Stomach (tissue), 9 donors: ENCODE results near the gene ZNF318. TPM values are rescaled to one million over a fixed set of nuclear protein-coding genes. Genes with fewer than 3 reads are reported as not detected.

Experiments used
- DNase-seq, 2 donors: peaks; one replicate each; pipeline versions ENCODE4 v3.0.0 to v3.0.0-alpha.2; 2013 to 2019
- H3K27ac ChIP-seq, 5 donors: fragments of 200-600 bp in 4 of 5; sonication (generic) in 4 of 5; one replicate each; pipeline ENCODE4 v1.5.1; 2013 to 2019; ENCODE audit warnings: mild to moderate bottlenecking in 1 of 5, moderate library complexity in 1 of 5
- H3K27me3 ChIP-seq, 3 donors: fragments of 200-600 bp; sonication (generic); one replicate each; pipeline ENCODE4 v1.5.1; 2017 to 2019; ENCODE audit warnings: mixed run types in 1 of 3
- H3K36me3 ChIP-seq, 4 donors: fragments of 200-600 bp; sonication (generic); 1 replicate in 3 of 4; 2 replicates in 1 of 4; pipeline ENCODE4 v1.5.1; 2016 to 2019
- H3K4me1 ChIP-seq, 4 donors: fragments of 200-600 bp; sonication (generic); one replicate each; pipeline ENCODE4 v1.5.1; 2016 to 2019
- H3K4me3 ChIP-seq, 4 donors: fragments of 200-600 bp; sonication (generic) in 3 of 4; one replicate each; pipeline ENCODE4 v1.5.1; 2016 to 2019; ENCODE audit warnings: mild to moderate bottlenecking in 1 of 4
- H3K9me3 ChIP-seq, 4 donors: fragments of 200-600 bp; sonication (generic); one replicate each; pipeline ENCODE4 v1.5.1; 2016 to 2019
- CTCF ChIP-seq, 7 experiments: fragments of 450-650 bp in 4 of 7; fragments of 200-600 bp in 3 of 7; sonication (generic) in 3 of 7; IDR thresholded peaks; one replicate each; pipeline ENCODE4 v1.5.1; 2016 to 2019; ENCODE audit warnings: antibody characterized with exemption in 7 of 7, control low read depth in 2 of 7, mild to moderate bottlenecking in 1 of 7
- EP300 ChIP-seq: sonication (generic); formaldehyde crosslinking; IDR thresholded peaks from one replicate; pipeline ENCODE4 v1.6.1; 2017; ENCODE audit warnings: antibody characterized with exemption
- POLR2A ChIP-seq, 4 donors: fragments of 450-650 bp; IDR thresholded peaks; one replicate each; pipeline ENCODE4 v1.6.1; 2016; ENCODE audit warnings: antibody characterized with exemption in 4 of 4, control low read depth in 2 of 4, mild to moderate bottlenecking in 1 of 4, moderate library complexity in 1 of 4
- POLR2AphosphoS5 ChIP-seq, 3 donors: sonication (generic); formaldehyde crosslinking; IDR thresholded peaks; one replicate each; pipeline ENCODE4 v1.6.1; 2016; ENCODE audit warnings: antibody characterized with exemption in 3 of 3
- WGBS, 5 donors: extraction: QIAGEN DNeasy Blood & Tissue Kit in 3 of 5; methylation state at CpG; one replicate each; pipeline versions ENCODE4 v1.1.5 to v1.1.7; 2013 to 2018; 5-methylcytosine and 5-hydroxymethylcytosine counted together
- intact Hi-C: fragments of 100-400 bp; cut with DNase I; formaldehyde crosslinking; loops from one replicate; pipeline ENCODE4 v1.15.1; 2023; ENCODE audit warnings: low total_unique reads
- polyA plus RNA-seq, 3 donors: library from polyadenylated mRNA; stranded (reverse); fragments of 200-250 nt; gene quantifications; one replicate each; pipeline ENCODE4 v1.2.3, GENCODE V29; 2013
- total RNA-seq, 5 donors: library from RNA; depleted of rRNA; stranded (reverse); fragments of >200 nt; gene quantifications; one replicate each; pipeline versions ENCODE4 v1.1.0 to v1.2.3, GENCODE V29; 2014 to 2016
- donor health status: healthy with polysubstance abuse.
- donor health status: Bipolar disorder and iron deficiency.
- donor health status: healthy.

Gene ZNF318
- total and polyA plus RNA-seq, 8 donors = 2.6 to 13.3 (median 7.2) TPM

DNA sequence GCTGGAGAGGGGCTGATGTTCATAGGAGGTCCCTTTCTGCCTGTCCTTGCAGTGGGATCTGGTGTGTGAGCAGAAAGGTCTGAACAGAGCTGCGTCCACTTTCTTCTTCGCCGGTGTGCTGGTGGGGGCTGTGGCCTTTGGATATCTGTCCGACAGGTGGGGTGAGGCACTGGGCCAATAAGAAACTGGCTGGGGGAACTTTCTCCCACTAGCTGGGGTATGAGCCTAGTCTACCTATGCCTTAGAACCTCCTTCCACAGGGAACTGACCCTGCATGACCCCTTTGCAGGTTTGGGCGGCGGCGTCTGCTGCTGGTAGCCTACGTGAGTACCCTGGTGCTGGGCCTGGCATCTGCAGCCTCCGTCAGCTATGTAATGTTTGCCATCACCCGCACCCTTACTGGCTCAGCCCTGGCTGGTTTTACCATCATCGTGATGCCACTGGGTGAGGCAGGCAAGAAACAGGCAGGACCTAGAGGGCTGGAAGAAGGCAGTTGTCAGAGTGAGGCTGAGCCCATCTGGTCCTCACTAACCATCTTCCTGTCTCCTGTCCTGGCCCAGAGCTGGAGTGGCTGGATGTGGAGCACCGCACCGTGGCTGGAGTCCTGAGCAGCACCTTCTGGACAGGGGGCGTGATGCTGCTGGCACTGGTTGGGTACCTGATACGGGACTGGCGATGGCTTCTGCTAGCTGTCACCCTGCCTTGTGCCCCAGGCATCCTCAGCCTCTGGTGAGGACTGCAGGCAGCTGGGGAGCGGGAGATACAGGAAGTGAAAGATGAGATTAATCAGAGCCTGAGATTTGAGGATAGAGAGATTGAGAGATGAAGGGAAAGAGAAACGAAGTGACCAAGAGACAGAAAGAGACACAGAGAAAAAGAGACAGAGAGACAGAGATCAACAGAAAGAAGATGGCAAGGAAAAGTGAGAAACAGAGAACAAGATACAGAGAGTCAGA is 69.8 kb downstream of the ZNF318 start:
- peaks cover 0 to 59% (median 0%) of the 10 kb centered on the region in 3 donors for H3K27me3 ChIP-seq
- H3K36me3 ChIP-seq = no peaks in the 10 kb centered on the region
- no peaks in the 10 kb centered on the region for H3K9me3 ChIP-seq
- intact Hi-C loops = no loop called here
- no peaks in the 10 kb centered on the region for H3K4me1 ChIP-seq
- 73 to 82% (median 75%) methylated on average over 16 to 18 of the region's 18 CpGs for WGBS, 5 donors
- no peak overlapping the region for H3K4me3 ChIP-seq
- DNase-seq = no peak
- no peak overlapping the region for H3K27ac ChIP-seq
- TF ChIP-seq POLR2AphosphoS5 (IDR thresholded peaks at IDR 0.05) (no peak), CTCF (IDR thresholded peaks at IDR 0.05) (no peak), POLR2A (IDR thresholded peaks at IDR 0.05) (no peak), EP300 (no peak)

DNA sequence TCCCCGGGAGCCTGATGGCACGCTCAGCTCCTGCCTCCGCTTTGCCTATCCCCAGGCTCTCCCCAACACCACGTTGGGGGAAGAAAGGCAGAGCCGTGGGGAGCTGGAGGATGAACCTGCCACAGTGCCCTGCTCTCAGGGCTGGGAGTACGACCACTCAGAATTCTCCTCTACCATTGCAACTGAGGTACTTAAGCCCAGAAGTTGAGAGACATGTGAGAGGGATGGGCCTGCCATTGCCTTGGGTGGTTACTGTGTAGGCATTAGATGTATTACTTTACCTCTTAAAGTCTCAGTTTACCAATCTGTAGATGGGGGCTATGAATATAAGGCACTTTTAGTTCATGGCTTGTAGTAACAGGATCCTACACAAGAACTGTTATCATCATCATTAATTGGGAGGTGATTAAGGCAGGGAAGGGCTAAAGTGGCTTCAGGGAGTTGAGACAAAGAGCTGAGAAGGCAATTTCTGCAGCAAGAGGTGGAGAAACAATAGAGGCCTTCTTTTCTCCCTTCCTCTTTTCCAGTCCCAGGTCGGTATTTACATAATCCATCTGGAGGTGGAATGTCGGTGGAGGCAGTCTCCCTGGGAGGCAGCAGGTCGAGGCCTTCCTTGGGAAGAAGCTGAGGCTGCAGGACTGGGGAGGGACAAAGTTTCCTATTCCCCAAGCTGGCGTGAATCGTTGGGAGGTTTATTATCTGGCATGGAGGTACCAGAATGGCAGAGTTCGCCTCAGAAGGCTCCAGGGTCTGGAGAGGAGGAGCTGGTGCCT is 70.7 kb downstream of the ZNF318 start:
- DNase-seq = no peak
- peaks cover 0 to 57% (median 0%) of the 10 kb centered on the region in 3 donors for H3K27me3 ChIP-seq
- intact Hi-C loops = no loop called here
- no peaks in the 10 kb centered on the region for H3K36me3 ChIP-seq
- 64 to 72% (median 69%) methylated on average over 6 to 12 of the region's 12 CpGs for WGBS, 5 donors
- H3K27ac ChIP-seq = no peak overlapping the region
- H3K9me3 ChIP-seq = no peaks in the 10 kb centered on the region
- no peak overlapping the region for H3K4me3 ChIP-seq
- TF ChIP-seq POLR2A (IDR thresholded peaks at IDR 0.05) = no peak
- no peak for TF ChIP-seq POLR2AphosphoS5 (IDR thresholded peaks at IDR 0.05)
- no peak for TF ChIP-seq CTCF (IDR thresholded peaks at IDR 0.05)
- no peak for TF ChIP-seq EP300
- H3K4me1 ChIP-seq = no peaks in the 10 kb centered on the region

GRCh38 chr6:43297644-43298564 is 71.5 kb downstream of the ZNF318 start, which contains the start of gene SLC22A7:
Gene SLC22A7 (plus strand): TSS chr6:43298260. CDS start chr6:43298359, 99 bp downstream.
- Histone ChIP-seq H3K4me1 (no peaks in the 10 kb centered on the region), H3K9me3 (no peaks in the 10 kb centered on the region), H3K27me3 (peaks cover 0 to 53% (median 0%) of the 10 kb centered on the region in 3 donors), H3K4me3 (no peak within 1 kb of the TSS), H3K27ac (no peak within 1 kb of the TSS), H3K36me3 (no peaks in the 10 kb centered on the region)
- no peak for TF ChIP-seq POLR2AphosphoS5 (IDR thresholded peaks at IDR 0.05)
- TF ChIP-seq EP300 = no peak
- no peak for TF ChIP-seq CTCF (IDR thresholded peaks at IDR 0.05)
- no peak for TF ChIP-seq POLR2A (IDR thresholded peaks at IDR 0.05)
- DNase-seq = peak in 1 of 2 donors; percentile 61
- intact Hi-C loops = no loop called here
- 62 to 72% (median 66%) methylated on average over 6 to 10 of the region's 10 CpGs for WGBS, 5 donors
